ENCODE measurements around the gene PIEZO1. TPM values are rescaled to one million over a fixed set of nuclear protein-coding genes. Genes with fewer than 3 reads are reported as not detected.

Gene PIEZO1
- total RNA-seq, 4 donors from 2014 or later, result 196 to 281 (median 206) TPM

DNA sequence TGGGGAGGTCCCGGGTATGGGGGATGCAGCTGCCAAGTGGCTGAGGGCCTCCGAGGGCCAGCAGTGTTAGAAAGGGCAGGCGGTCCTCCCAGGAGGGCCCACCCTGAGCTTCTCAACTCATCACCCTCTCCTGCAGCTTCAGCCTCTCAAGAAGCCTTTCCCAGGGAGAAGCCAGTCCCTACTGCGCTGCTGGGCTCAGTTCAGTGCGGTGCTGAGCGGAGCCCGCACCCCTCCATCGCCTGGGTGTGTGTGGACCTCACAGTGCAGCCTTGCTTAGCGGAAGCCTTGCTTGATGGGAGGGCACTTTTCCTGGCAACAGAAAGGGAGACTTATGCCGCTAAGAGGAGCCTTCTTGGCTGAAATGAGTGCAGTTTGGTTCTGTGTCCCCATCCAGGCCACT is 30.2 kb upstream of the PIEZO1 start:
- H3K4me3 ChIP-seq (ENCODE audit: low read depth, poor library complexity, severe bottlenecking), result no peak overlapping the region
- WGBS, 2 donors, result 74 to 85% methylated on average over 9 to 10 of the region's 10 CpGs
- DNase-seq (ENCODE audit: low spot score in 2 of 2), result no peak
- intact Hi-C loops (cut with DNase I; ENCODE audit: low total_unique reads), result loop anchor here (10.0 kb wide), 1 partner anchor 350 kb away; no protein-coding TSS in a partner anchor
- TF ChIP-seq POLR2A (IDR thresholded peaks at IDR 0.05), result no peak
- TF ChIP-seq, protein P1, sequence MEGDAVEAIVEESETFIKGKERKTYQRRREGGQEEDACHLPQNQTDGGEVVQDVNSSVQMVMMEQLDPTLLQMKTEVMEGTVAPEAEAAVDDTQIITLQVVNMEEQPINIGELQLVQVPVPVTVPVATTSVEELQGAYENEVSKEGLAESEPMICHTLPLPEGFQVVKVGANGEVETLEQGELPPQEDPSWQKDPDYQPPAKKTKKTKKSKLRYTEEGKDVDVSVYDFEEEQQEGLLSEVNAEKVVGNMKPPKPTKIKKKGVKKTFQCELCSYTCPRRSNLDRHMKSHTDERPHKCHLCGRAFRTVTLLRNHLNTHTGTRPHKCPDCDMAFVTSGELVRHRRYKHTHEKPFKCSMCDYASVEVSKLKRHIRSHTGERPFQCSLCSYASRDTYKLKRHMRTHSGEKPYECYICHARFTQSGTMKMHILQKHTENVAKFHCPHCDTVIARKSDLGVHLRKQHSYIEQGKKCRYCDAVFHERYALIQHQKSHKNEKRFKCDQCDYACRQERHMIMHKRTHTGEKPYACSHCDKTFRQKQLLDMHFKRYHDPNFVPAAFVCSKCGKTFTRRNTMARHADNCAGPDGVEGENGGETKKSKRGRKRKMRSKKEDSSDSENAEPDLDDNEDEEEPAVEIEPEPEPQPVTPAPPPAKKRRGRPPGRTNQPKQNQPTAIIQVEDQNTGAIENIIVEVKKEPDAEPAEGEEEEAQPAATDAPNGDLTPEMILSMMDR (IDR thresholded peaks at IDR 0.05), result no peak

GRCh38 chr16:88814144-88814502 is 29.1 kb upstream of the PIEZO1 start:
- WGBS, 2 donors, result 83 to 93% methylated on average over 13 of the region's 13 CpGs
- no peak for DNase-seq (ENCODE audit: low spot score in 2 of 2)
- TF ChIP-seq POLR2A (IDR thresholded peaks at IDR 0.05), result no peak
- TF ChIP-seq, protein P1 (IDR thresholded peaks at IDR 0.05), result no peak
- intact Hi-C loops (cut with DNase I; ENCODE audit: low total_unique reads), result loop anchor here (10.0 kb wide), 1 partner anchor 351 kb away; no protein-coding TSS in a partner anchor
- H3K4me3 ChIP-seq (ENCODE audit: low read depth, poor library complexity, severe bottlenecking), result no peak overlapping the region

DNA sequence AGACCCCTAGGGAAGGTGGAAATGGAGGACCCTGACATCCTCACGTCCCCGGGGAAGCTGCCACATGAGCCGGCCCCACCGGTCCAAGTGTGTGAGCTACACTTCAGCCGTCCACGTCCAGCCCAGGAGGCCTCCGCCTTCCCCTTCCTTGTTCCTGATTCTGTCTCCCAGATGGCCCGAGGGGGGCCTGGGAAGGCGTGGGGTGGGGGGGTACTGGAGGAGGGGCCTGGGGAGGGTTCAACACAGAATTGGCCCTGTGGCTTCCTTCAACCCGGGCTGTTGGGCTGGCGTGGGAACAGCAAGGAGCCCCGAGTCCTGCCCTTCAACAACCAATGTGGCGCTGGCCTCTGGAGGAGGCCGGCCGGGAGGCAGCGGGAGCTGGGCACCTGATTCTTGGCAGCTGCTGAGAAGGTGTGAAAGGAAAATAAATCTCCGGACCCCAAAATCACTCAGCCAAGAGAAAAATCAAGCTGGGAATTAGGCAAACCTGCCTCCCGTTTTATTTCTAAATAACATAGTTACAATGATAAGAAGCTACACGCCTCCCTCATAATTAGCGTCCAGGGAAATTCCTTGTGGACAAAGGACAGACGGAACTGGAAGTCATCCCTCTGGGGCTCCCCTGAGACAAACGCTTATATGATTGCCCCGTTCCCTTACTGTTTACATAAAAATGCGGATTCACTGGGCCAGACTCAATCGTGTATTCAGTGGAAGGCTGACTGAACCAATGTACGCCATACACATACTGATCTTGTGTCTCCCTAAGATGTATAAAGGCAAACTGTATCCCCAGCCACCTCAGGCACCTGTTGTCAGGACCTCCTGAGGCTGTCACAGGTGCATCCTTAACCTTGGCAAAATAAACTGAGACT is 28.5 kb upstream of the PIEZO1 start:
- no peak for DNase-seq (ENCODE audit: low spot score in 2 of 2)
- 63 to 75% methylated on average over 21 to 26 of the region's 26 CpGs for whole genome bisulfite sequencing, 2 donors
- intact Hi-C loops (cut with DNase I; ENCODE audit: low total_unique reads), result loop anchor here (10.0 kb wide), 1 partner anchor 351 kb away; no protein-coding TSS in a partner anchor
- no peak for TF ChIP-seq POLR2A (IDR thresholded peaks at IDR 0.05)
- TF ChIP-seq, protein P1 (IDR thresholded peaks at IDR 0.05), result no peak
- no peak overlapping the region for H3K4me3 ChIP-seq (ENCODE audit: low read depth, poor library complexity, severe bottlenecking)

- TF ChIP-seq, protein P1 (IDR thresholded peaks at IDR 0.05), result no peak
- no peak for TF ChIP-seq POLR2A (IDR thresholded peaks at IDR 0.05)
- DNase-seq (ENCODE audit: low spot score in 2 of 2), result peak in 1 of 2 donors; percentile 58
- H3K4me3 ChIP-seq (ENCODE audit: low read depth, poor library complexity, severe bottlenecking), result peak overlapping the region; percentile 47
- intact Hi-C loops (cut with DNase I; ENCODE audit: low total_unique reads), result loop anchor here (10.0 kb wide), 1 partner anchor 352 kb away; no protein-coding TSS in a partner anchor
- WGBS, 2 donors, result 30 to 39% methylated on average over 37 of the region's 37 CpGs
Measured at GRCh38 chr16:88812513-88813268, 27.7 kb upstream of the PIEZO1 start.

GRCh38 chr16:88811769-88812512 is 26.9 kb upstream of the PIEZO1 start, which contains the start of gene APRT:
Gene APRT, minus strand, starts transcription at chr16:88811928. Its CDS starts 29 bp downstream, at chr16:88811899.
- peak; percentile 92 to 99 for DNase-seq (ENCODE audit: low spot score in 2 of 2)
- TF ChIP-seq POLR2A (IDR thresholded peaks at IDR 0.05), result peak in 1 of 2 donors; percentile 26
- TF ChIP-seq, protein P1 (IDR thresholded peaks at IDR 0.05), result no peak
- peak within 1 kb of the TSS; percentile 64 for H3K4me3 ChIP-seq (ENCODE audit: low read depth, poor library complexity, severe bottlenecking)
- intact Hi-C loops (cut with DNase I; ENCODE audit: low total_unique reads), result loop anchor here (10.0 kb wide), 1 partner anchor 353 kb away; no protein-coding TSS in a partner anchor
- 0 to 2% methylated on average over 50 to 53 of the region's 84 CpGs for WGBS, 2 donors

Measured in lower leg skin (tissue), 4 donors.